Measurements from ENCODE around the gene TYK2.
"Not testable (repeated sequence)": the region's sequence is repeated elsewhere in the genome, so short reads cannot be mapped to it uniquely, and the experiment has no call there.

GRCh38 chr19:10399340-10399739, 19.0 kb upstream of the TYK2 start:
- TF ChIP-seq, protein P1, sequence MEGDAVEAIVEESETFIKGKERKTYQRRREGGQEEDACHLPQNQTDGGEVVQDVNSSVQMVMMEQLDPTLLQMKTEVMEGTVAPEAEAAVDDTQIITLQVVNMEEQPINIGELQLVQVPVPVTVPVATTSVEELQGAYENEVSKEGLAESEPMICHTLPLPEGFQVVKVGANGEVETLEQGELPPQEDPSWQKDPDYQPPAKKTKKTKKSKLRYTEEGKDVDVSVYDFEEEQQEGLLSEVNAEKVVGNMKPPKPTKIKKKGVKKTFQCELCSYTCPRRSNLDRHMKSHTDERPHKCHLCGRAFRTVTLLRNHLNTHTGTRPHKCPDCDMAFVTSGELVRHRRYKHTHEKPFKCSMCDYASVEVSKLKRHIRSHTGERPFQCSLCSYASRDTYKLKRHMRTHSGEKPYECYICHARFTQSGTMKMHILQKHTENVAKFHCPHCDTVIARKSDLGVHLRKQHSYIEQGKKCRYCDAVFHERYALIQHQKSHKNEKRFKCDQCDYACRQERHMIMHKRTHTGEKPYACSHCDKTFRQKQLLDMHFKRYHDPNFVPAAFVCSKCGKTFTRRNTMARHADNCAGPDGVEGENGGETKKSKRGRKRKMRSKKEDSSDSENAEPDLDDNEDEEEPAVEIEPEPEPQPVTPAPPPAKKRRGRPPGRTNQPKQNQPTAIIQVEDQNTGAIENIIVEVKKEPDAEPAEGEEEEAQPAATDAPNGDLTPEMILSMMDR (IDR thresholded peaks at IDR 0.05) = not testable (repeated sequence)
- TF ChIP-seq POLR2AphosphoS5, POLR2A (IDR thresholded peaks at IDR 0.05): not testable (repeated sequence)

All from suprapubic skin (tissue), 4 donors.